ENCODE data around the gene HELZ2. TPM values are rescaled to one million over a fixed set of nuclear protein-coding genes. Genes with fewer than 3 reads are reported as not detected.

HELZ2 gene
- total and polyA plus RNA-seq, 10 of the 15 experiments (the other 5 are each of a cell fraction or from before 2014, with no cell fraction given) = 0.05 to 33.3 (median 6.2) TPM

DNA sequence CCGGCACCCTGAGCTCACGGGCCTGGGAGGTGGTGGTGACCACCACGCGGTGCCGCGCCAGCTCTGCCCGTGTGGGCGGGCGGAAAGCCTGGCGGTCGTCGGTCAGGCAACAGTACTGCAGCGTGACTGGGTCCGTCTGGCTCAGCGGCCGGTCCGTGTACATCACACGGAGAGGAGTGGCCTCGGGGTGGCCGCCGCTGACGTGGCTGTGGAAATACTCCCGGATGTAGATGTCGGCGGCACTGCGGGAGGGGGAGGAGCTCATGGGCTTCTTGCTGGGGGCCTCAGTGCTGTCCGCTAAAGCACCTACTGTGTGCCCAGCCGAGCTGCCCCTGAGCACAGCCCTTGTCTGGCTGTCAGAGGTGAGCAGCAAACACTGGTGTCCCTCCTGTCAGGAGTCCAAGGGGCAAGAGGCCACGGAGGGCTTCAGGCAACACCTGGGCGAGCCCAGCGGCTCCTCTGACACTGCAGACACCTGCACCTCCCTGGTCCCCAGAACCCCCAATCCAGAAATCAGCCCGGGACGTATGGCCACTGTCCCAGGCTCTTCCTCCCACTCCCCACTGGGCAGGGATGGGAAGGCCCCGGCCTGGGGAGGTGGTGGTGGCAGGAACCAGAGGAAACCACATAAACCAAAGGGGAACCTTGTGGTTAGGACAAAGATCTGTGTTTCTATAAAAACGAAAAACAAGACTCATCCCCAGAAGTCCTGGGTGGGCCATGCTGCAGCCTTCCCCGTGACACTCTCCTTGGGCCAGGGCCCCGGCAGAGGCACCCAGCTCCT is 6.5 kb downstream of the HELZ2 start (continued):
- TF ChIP-seq, protein P1, sequence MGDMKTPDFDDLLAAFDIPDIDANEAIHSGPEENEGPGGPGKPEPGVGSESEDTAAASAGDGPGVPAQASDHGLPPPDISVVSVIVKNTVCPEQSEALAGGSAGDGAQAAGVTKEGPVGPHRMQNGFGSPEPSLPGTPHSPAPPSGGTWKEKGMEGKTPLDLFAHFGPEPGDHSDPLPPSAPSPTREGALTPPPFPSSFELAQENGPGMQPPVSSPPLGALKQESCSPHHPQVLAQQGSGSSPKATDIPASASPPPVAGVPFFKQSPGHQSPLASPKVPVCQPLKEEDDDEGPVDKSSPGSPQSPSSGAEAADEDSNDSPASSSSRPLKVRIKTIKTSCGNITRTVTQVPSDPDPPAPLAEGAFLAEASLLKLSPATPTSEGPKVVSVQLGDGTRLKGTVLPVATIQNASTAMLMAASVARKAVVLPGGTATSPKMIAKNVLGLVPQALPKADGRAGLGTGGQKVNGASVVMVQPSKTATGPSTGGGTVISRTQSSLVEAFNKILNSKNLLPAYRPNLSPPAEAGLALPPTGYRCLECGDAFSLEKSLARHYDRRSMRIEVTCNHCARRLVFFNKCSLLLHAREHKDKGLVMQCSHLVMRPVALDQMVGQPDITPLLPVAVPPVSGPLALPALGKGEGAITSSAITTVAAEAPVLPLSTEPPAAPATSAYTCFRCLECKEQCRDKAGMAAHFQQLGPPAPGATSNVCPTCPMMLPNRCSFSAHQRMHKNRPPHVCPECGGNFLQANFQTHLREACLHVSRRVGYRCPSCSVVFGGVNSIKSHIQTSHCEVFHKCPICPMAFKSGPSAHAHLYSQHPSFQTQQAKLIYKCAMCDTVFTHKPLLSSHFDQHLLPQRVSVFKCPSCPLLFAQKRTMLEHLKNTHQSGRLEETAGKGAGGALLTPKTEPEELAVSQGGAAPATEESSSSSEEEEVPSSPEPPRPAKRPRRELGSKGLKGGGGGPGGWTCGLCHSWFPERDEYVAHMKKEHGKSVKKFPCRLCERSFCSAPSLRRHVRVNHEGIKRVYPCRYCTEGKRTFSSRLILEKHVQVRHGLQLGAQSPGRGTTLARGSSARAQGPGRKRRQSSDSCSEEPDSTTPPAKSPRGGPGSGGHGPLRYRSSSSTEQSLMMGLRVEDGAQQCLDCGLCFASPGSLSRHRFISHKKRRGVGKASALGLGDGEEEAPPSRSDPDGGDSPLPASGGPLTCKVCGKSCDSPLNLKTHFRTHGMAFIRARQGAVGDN (IDR thresholded peaks at IDR 0.05) = no peak
- TF ChIP-seq SUZ12 (IDR thresholded peaks at IDR 0.05; ENCODE audit: unreplicated experiment) = no peak
- peak; percentile 67 to 78 for TF ChIP-seq BHLHE40 (IDR thresholded peaks at IDR 0.05; ENCODE audit: borderline replicate concordance in 1 of 2, low read depth in 2 of 2, low read length in 1 of 2)
- TF ChIP-seq, protein P2, sequence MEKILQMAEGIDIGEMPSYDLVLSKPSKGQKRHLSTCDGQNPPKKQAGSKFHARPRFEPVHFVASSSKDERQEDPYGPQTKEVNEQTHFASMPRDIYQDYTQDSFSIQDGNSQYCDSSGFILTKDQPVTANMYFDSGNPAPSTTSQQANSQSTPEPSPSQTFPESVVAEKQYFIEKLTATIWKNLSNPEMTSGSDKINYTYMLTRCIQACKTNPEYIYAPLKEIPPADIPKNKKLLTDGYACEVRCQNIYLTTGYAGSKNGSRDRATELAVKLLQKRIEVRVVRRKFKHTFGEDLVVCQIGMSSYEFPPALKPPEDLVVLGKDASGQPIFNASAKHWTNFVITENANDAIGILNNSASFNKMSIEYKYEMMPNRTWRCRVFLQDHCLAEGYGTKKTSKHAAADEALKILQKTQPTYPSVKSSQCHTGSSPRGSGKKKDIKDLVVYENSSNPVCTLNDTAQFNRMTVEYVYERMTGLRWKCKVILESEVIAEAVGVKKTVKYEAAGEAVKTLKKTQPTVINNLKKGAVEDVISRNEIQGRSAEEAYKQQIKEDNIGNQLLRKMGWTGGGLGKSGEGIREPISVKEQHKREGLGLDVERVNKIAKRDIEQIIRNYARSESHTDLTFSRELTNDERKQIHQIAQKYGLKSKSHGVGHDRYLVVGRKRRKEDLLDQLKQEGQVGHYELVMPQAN (conservative IDR thresholded peaks at IDR 0.05) = no peak
- no peak for TF ChIP-seq STAT3 (IDR thresholded peaks at IDR 0.05; ENCODE audit: low read depth, low read length)
- peak; percentile 37; the same call in 1 of the 2 replicates for TF ChIP-seq CREM (IDR thresholded peaks at IDR 0.05; ENCODE audit: low read depth)
- TF ChIP-seq TCF7 (IDR thresholded peaks at IDR 0.05; ENCODE audit: borderline replicate concordance) = no peak
- peak; percentile 67 for TF ChIP-seq MTA2 (IDR thresholded peaks at IDR 0.05; ENCODE audit: low read depth)
- TF ChIP-seq CBX5 (IDR thresholded peaks at IDR 0.05; ENCODE audit: low read depth) = no peak
- TF ChIP-seq SIN3A (IDR thresholded peaks at IDR 0.05; ENCODE audit: low read depth, low read length) = no peak
- TF ChIP-seq, protein P3, sequence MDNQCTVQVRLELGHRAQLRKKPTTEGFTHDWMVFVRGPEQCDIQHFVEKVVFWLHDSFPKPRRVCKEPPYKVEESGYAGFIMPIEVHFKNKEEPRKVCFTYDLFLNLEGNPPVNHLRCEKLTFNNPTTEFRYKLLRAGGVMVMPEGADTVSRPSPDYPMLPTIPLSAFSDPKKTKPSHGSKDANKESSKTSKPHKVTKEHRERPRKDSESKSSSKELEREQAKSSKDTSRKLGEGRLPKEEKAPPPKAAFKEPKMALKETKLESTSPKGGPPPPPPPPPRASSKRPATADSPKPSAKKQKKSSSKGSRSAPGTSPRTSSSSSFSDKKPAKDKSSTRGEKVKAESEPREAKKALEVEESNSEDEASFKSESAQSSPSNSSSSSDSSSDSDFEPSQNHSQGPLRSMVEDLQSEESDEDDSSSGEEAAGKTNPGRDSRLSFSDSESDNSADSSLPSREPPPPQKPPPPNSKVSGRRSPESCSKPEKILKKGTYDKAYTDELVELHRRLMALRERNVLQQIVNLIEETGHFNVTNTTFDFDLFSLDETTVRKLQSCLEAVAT (IDR thresholded peaks at IDR 0.05) = peak; percentile 96
- TF ChIP-seq HCFC1 (IDR thresholded peaks at IDR 0.05; ENCODE audit: low read length) = no peak
- TF ChIP-seq, protein P4, sequence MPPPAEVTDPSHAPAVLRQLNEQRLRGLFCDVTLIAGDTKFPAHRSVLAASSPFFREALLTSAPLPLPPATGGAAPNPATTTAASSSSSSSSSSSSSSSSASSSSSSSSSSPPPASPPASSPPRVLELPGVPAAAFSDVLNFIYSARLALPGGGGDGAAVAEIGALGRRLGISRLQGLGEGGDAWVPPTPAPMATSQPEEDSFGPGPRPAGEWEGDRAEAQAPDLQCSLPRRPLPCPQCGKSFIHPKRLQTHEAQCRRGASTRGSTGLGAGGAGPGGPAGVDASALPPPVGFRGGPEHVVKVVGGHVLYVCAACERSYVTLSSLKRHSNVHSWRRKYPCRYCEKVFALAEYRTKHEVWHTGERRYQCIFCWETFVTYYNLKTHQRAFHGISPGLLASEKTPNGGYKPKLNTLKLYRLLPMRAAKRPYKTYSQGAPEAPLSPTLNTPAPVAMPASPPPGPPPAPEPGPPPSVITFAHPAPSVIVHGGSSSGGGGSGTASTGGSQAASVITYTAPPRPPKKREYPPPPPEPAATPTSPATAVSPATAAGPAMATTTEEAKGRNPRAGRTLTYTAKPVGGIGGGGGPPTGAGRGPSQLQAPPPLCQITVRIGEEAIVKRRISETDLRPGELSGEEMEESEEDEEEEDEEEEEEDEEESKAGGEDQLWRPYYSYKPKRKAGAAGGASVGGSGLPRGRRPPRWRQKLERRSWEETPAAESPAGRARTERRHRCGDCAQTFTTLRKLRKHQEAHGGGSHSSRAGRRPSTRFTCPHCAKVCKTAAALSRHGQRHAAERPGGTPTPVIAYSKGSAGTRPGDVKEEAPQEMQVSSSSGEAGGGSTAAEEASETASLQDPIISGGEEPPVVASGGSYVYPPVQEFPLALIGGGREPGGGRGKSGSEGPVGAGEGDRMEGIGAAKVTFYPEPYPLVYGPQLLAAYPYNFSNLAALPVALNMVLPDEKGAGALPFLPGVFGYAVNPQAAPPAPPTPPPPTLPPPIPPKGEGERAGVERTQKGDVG (CRISPR knock-in tag; IDR thresholded peaks at IDR 0.05) = 0 out of 2 replicates have a peak, but pooled peaks have one; percentile 4
- no peak for TF ChIP-seq CHD4 (IDR thresholded peaks at IDR 0.05)
- peak; percentile 74; the same call in 1 of the 2 replicates for TF ChIP-seq FOXM1 (IDR thresholded peaks at IDR 0.05; ENCODE audit: low read depth, low read length)
- TF ChIP-seq TBL1XR1 (IDR thresholded peaks at IDR 0.05; ENCODE audit: low read depth, low read length) = peak; percentile 88
- TF ChIP-seq RB1 (IDR thresholded peaks at IDR 0.05; ENCODE audit: borderline replicate concordance) = no peak
- TF ChIP-seq EED (IDR thresholded peaks at IDR 0.05; ENCODE audit: low read depth) = peak; percentile 97
- peak; percentile 89; the same call in 1 of the 2 replicates for TF ChIP-seq MTA3 (IDR thresholded peaks at IDR 0.05; ENCODE audit: borderline replicate concordance, low read length)
- peak; percentile 89 for TF ChIP-seq NR2F1 (conservative IDR thresholded peaks at IDR 0.05)

Measured in GM12878 (cell line).